ENCODE data around the gene CACNA1E.
A peak's percentile ranks its signal among the peaks of the same experiment; 100 is the strongest.

CACNA1E gene

DNA sequence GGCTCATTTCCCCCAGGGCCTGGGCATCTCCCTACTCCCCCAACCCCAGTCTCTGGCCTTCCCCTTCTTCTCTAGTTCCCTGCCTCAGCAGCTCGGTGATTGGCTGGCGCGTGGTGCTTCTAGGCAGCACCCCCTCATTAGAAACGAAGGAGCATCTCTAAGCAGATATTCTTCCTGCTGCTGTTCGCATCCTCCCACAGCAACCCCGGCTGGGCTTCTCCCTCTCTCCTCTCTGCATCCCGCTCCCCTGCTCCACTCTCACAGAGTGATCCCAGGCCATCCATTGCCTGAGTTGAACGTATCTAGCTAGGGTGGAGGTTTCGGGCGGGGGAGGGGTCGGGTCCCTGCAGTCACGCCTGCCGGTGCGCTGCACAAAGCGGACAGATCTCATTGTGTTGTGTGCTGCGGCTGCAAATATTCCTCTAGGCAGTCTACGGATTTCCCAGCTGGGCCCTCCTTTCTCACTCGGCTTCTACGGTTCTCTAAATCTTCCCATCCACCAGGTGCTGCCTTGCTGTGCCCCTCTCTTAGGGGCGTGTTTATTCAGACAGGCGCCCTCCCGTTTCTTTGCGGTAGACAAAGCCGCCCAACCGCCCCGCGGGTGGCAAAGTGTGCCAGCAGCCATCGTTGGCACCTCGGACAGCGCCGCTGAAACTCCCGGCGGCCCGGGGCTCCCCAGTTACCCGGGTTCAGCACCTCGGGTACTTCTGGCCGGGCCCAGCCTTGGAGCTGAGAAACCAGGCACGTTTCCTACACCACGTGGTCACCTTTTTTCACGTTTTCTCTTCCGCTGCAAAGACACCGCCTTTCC lies 2.2 kb downstream of the CACNA1E start:
- H3K27me3 ChIP-seq (ENCODE audit: control insufficient read depth, insufficient read depth, low read length): peaks cover 73% of the 10 kb centered on the region

DNA sequence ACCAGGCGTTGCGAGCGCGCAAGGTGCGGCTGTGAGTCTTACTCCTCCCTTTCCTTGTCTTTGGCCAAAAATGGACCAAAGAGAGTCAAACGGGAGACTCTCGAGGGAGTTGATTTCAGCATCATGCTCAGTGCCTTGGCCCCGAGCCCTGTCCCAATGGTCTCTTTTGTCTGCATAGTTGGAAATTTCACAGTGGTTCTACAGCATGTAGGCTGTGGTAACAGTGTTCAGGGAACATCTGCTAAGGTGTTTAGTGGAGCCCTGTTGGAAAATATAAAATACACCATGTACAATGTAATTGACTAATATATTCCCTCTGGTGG lies 2.7 kb downstream of the CACNA1E start:
- Histone ChIP-seq H3K9ac (ENCODE audit: low read length) (peak overlapping the region; percentile 29), H3K9me3 (ENCODE audit: control insufficient read depth, low read depth, low read length) (no peaks in the 10 kb centered on the region), H3K4me3 (ENCODE audit: low read length) (peak overlapping the region; percentile 62), H3K36me3 (ENCODE audit: control insufficient read depth, low read depth, low read length) (no peaks in the 10 kb centered on the region), H3K4me1 (ENCODE audit: control insufficient read depth, low read depth, low read length) (peaks cover 16% of the 10 kb centered on the region), H3K27me3 (ENCODE audit: control insufficient read depth, insufficient read depth, low read length) (peaks cover 73% of the 10 kb centered on the region), H3K27ac (ENCODE audit: low read length) (no peak overlapping the region)

More for the DNA sequence above, 2.2 kb downstream of the CACNA1E start:
- Histone ChIP-seq H3K4me3 (ENCODE audit: low read length) (peak overlapping the region; percentile 62), H3K36me3 (ENCODE audit: control insufficient read depth, low read depth, low read length) (no peaks in the 10 kb centered on the region), H3K27ac (ENCODE audit: low read length) (no peak overlapping the region), H3K4me1 (ENCODE audit: control insufficient read depth, low read depth, low read length) (peaks cover 16% of the 10 kb centered on the region), H3K9me3 (ENCODE audit: control insufficient read depth, low read depth, low read length) (no peaks in the 10 kb centered on the region), H3K9ac (ENCODE audit: low read length) (peak overlapping the region; percentile 29)

DNA sequence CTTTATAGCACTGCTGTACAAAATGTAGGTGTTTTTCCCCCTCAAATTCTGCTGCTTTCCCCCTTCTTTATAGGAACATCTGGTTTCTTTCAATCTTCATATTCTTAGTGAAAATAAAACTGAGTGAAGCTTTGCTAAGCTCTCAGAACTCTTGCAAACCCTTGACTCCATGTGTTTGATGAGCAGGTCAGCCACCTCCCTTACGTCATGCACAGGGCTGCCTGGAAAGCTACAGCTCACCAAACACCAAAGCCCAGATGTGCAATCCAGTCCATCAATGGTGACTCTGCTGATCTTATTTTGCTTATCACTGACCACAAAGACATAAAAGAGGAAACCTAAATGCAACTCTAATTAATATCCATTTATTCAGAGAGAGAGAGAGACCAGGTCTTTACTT lies 5.5 kb downstream of the CACNA1E start:
- Histone ChIP-seq H3K9ac (ENCODE audit: low read length) (no peak overlapping the region), H3K9me3 (ENCODE audit: control insufficient read depth, low read depth, low read length) (no peaks in the 10 kb centered on the region), H3K36me3 (ENCODE audit: control insufficient read depth, low read depth, low read length) (no peaks in the 10 kb centered on the region)

DNA sequence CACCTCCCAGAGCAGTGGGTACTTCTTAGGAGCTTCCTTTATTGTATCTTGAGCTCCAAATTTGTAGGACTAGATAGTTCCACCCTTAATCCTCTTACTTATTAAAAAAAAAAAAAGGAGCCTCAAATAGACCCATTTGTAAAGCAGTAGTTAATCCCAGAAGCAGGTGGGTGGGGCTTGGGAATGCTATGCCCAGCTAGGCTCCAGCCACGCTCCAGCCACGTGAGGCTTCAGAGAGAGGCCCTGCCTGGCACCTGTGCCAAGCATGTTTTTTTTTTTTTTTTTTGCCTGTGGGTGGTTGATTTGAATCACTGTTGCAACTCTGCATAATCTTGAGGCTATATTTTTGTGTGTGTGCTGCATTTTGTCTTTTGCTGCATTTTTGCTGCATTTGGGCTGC lies 7.0 kb downstream of the CACNA1E start:
- Histone ChIP-seq H3K9me3 (ENCODE audit: control insufficient read depth, low read depth, low read length) (no peaks in the 10 kb centered on the region), H3K27me3 (ENCODE audit: control insufficient read depth, insufficient read depth, low read length) (peaks cover 31% of the 10 kb centered on the region), H3K4me3 (ENCODE audit: low read length) (no peak overlapping the region), H3K36me3 (ENCODE audit: control insufficient read depth, low read depth, low read length) (no peaks in the 10 kb centered on the region), H3K4me1 (ENCODE audit: control insufficient read depth, low read depth, low read length) (peaks cover 11% of the 10 kb centered on the region), H3K27ac (ENCODE audit: low read length) (no peak overlapping the region), H3K9ac (ENCODE audit: low read length) (no peak overlapping the region)

More for the DNA sequence above, 5.5 kb downstream of the CACNA1E start:
- H3K27ac ChIP-seq (ENCODE audit: low read length): no peak overlapping the region
- peaks cover 45% of the 10 kb centered on the region for H3K27me3 ChIP-seq (ENCODE audit: control insufficient read depth, insufficient read depth, low read length)
- no peak overlapping the region for H3K4me3 ChIP-seq (ENCODE audit: low read length)
- peaks cover 16% of the 10 kb centered on the region for H3K4me1 ChIP-seq (ENCODE audit: control insufficient read depth, low read depth, low read length)

DNA sequence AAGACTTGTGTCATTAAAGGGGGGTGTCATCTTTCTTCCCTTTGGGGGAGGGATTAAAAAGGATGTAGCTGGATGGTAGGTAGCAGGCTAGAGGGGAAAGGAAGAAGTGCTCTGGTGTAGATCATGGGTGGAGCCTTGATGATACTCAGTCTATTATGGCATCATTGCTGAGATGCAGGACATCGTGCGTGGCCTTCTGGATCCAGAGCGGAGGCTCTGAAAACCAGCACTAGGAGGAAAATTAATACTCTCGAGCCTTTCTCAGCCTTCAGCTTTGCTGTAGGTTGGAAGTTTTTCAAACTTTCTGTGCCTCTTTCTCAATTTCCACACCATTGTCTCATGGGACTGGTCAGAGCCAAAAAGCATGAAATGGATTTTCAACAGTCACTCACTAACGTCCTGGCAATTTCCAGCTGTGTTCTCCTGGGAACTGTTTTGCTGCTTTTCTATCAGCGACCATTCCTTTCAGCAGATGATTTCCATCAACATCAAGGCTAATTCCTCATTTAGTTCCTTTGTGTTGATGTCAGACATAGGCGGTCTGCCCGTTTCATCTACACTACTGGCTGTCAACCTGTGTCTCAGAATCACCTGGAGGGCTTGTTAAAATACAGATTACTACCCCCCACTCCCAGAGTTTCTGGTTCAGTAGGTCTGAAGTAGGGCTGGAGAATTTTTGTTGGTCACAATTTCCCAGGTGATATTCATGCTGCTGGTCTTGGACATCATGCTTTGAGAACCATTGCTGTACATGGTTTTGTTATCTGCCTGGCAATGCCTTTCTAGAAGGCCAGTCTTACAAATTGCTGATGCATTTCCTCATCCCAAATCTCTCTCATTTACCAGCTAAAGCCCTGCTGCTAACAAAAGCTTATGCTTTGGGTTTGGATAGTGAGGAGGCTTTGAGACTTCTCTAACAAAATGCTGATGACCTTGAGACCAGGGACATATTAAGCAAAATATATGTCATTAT lies 7.7 kb downstream of the CACNA1E start:
- no peaks in the 10 kb centered on the region for H3K9me3 ChIP-seq (ENCODE audit: control insufficient read depth, low read depth, low read length)
- H3K4me3 ChIP-seq (ENCODE audit: low read length): no peak overlapping the region
- H3K27me3 ChIP-seq (ENCODE audit: control insufficient read depth, insufficient read depth, low read length): peaks cover 23% of the 10 kb centered on the region
- H3K9ac ChIP-seq (ENCODE audit: low read length): no peak overlapping the region
- no peaks in the 10 kb centered on the region for H3K36me3 ChIP-seq (ENCODE audit: control insufficient read depth, low read depth, low read length)
- peaks cover 6% of the 10 kb centered on the region for H3K4me1 ChIP-seq (ENCODE audit: control insufficient read depth, low read depth, low read length)
- H3K27ac ChIP-seq (ENCODE audit: low read length): no peak overlapping the region

DNA sequence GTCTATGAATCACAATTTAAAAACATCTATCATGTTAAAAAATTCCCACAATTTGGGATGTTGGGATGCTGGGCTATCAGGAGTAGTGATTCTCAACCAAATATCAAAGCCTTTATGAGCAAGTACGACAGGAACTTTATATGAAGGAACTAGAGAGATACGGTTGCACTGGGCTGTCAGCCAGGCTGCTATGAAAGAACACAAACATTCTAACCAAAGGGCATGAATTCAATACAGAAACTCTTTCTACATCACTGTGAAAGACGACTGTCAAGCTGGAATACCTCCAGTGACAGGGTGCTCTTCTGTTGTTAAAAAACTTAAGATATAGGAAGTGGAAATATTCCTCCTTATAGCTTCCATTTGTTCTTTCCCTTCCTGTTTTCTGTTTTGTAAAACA lies 9.8 kb downstream of the CACNA1E start:
- no peak overlapping the region for H3K9ac ChIP-seq (ENCODE audit: low read length)
- H3K27me3 ChIP-seq (ENCODE audit: control insufficient read depth, insufficient read depth, low read length): peaks cover 2% of the 10 kb centered on the region
- H3K4me1 ChIP-seq (ENCODE audit: control insufficient read depth, low read depth, low read length): no peaks in the 10 kb centered on the region
- no peak overlapping the region for H3K4me3 ChIP-seq (ENCODE audit: low read length)
- no peaks in the 10 kb centered on the region for H3K9me3 ChIP-seq (ENCODE audit: control insufficient read depth, low read depth, low read length)
- H3K36me3 ChIP-seq (ENCODE audit: control insufficient read depth, low read depth, low read length): no peaks in the 10 kb centered on the region
- H3K27ac ChIP-seq (ENCODE audit: low read length): no peak overlapping the region

DNA sequence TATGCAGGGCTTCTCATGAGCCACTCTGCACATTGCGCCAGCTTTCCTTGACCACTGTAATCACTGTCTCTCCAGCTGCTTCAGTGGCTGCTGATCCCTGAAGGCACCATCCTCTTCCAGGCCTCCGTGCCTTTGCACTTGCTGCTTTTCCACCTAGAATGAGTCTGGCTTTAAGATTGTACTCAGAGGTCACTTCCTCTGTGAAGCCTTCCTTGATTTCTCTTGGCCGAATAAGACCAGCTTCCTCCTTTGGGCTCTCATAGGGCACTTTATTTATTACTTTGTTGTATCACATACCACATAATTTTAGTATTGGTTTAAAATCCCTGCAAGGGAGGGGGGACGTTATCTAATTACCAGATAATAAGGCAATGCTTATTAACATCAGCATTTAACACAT lies 10.6 kb downstream of the CACNA1E start:
- H3K9ac ChIP-seq (ENCODE audit: low read length): no peak overlapping the region
- H3K27ac ChIP-seq (ENCODE audit: low read length): no peak overlapping the region
- H3K4me3 ChIP-seq (ENCODE audit: low read length): no peak overlapping the region
- H3K36me3 ChIP-seq (ENCODE audit: control insufficient read depth, low read depth, low read length): no peaks in the 10 kb centered on the region
- H3K4me1 ChIP-seq (ENCODE audit: control insufficient read depth, low read depth, low read length): no peaks in the 10 kb centered on the region
- H3K27me3 ChIP-seq (ENCODE audit: control insufficient read depth, insufficient read depth, low read length): no peaks in the 10 kb centered on the region
- no peaks in the 10 kb centered on the region for H3K9me3 ChIP-seq (ENCODE audit: control insufficient read depth, low read depth, low read length)

DNA sequence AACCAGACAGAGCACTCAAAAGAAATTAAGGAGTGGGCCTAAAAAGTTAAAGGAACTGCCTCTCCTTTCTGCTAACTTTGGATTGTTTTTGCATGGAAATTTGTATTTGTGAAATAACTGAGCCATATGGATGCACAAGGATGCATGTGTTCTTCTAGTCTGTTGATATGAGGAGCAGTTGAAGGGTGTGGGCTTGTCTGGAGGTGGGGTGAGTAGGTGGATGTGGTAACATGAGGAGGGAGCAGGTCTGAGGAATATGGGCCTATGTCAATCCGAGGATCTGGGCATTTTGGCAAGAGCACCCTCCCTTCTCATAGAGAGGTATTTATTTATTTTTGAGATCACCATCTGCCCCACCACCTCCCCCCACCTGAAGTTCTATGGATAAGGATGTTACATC lies 13.4 kb downstream of the CACNA1E start:
- no peak overlapping the region for H3K9ac ChIP-seq (ENCODE audit: low read length)
- no peak overlapping the region for H3K4me3 ChIP-seq (ENCODE audit: low read length)
- H3K4me1 ChIP-seq (ENCODE audit: control insufficient read depth, low read depth, low read length): no peaks in the 10 kb centered on the region
- no peaks in the 10 kb centered on the region for H3K27me3 ChIP-seq (ENCODE audit: control insufficient read depth, insufficient read depth, low read length)
- no peak overlapping the region for H3K27ac ChIP-seq (ENCODE audit: low read length)
- H3K9me3 ChIP-seq (ENCODE audit: control insufficient read depth, low read depth, low read length): no peaks in the 10 kb centered on the region
- H3K36me3 ChIP-seq (ENCODE audit: control insufficient read depth, low read depth, low read length): no peaks in the 10 kb centered on the region

DNA sequence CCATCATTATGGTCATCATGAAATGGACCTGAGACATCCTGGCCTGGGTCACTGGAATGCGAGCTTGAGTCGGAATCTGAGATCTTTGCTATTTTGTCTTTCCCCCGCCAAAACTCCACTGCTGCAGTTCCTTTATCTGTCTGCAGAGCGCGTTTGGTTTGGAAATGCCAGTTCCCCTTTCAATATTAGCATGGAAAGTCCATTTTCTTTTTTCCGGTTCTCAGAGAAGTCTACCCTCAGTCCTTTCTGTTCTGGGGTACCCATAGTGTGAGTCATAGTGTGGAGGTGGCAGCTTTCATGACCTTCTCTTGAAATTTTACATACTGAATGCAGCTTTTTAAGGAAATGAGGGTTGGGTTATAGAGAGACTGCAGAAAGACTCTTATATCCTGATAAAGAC lies 14.6 kb downstream of the CACNA1E start:
- H3K9me3 ChIP-seq (ENCODE audit: control insufficient read depth, low read depth, low read length): no peaks in the 10 kb centered on the region
- no peak overlapping the region for H3K4me3 ChIP-seq (ENCODE audit: low read length)
- H3K36me3 ChIP-seq (ENCODE audit: control insufficient read depth, low read depth, low read length): no peaks in the 10 kb centered on the region
- H3K9ac ChIP-seq (ENCODE audit: low read length): no peak overlapping the region
- no peak overlapping the region for H3K27ac ChIP-seq (ENCODE audit: low read length)
- no peaks in the 10 kb centered on the region for H3K27me3 ChIP-seq (ENCODE audit: control insufficient read depth, insufficient read depth, low read length)
- no peaks in the 10 kb centered on the region for H3K4me1 ChIP-seq (ENCODE audit: control insufficient read depth, low read depth, low read length)

DNA sequence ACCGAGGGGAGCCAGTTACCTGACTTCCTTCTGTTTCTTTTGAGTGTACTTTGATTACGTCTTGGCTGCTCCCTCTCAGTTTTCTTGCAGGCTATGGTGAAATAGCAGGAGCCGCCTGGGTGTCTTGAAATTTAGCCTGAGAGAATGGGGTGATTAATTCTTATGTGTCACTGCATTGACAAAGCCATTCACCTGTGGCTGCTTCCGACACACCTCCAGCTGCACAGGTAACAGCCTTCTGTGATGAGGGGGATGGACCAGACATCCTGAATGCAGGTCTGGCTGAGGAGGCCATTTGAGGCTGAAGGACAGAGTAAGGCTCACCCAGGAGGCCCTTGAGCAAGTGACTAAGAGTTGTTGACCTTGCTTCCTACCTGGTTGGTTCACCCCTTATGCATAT lies 16.5 kb downstream of the CACNA1E start:
- Histone ChIP-seq H3K4me3 (ENCODE audit: low read length) (no peak overlapping the region), H3K9ac (ENCODE audit: low read length) (no peak overlapping the region), H3K36me3 (ENCODE audit: control insufficient read depth, low read depth, low read length) (no peaks in the 10 kb centered on the region), H3K27ac (ENCODE audit: low read length) (no peak overlapping the region), H3K4me1 (ENCODE audit: control insufficient read depth, low read depth, low read length) (no peaks in the 10 kb centered on the region), H3K27me3 (ENCODE audit: control insufficient read depth, insufficient read depth, low read length) (no peaks in the 10 kb centered on the region), H3K9me3 (ENCODE audit: control insufficient read depth, low read depth, low read length) (no peaks in the 10 kb centered on the region)

DNA sequence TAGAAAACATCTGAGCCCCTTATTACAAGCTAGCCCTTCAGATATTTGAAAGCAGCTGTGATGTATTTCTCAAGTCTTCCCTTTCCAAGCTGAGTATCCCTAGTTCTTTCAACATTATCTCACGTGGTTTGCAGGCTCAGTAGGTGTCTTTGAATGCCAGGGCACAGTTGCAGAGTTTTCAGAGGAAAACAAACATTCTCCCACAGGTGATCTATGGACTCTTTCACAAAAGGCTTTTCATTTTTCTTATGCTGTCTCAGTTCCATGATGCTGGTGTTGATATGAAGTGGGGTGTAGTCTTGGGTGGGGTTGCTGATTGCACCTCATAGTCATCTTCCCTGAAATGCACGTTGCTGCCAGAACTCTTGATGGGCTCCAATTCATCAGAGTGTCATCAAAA lies 17.3 kb downstream of the CACNA1E start:
- no peak overlapping the region for H3K9ac ChIP-seq (ENCODE audit: low read length)
- no peak overlapping the region for H3K27ac ChIP-seq (ENCODE audit: low read length)
- no peak overlapping the region for H3K4me3 ChIP-seq (ENCODE audit: low read length)
- H3K9me3 ChIP-seq (ENCODE audit: control insufficient read depth, low read depth, low read length): no peaks in the 10 kb centered on the region
- no peaks in the 10 kb centered on the region for H3K27me3 ChIP-seq (ENCODE audit: control insufficient read depth, insufficient read depth, low read length)
- no peaks in the 10 kb centered on the region for H3K36me3 ChIP-seq (ENCODE audit: control insufficient read depth, low read depth, low read length)
- no peaks in the 10 kb centered on the region for H3K4me1 ChIP-seq (ENCODE audit: control insufficient read depth, low read depth, low read length)
